ENCODE measurements around the gene TULP1. TPM values are rescaled to one million over a fixed set of nuclear protein-coding genes. Genes with fewer than 3 reads are reported as not detected.

Gene TULP1
- total and polyA plus RNA-seq, 2 of the 4 experiments (the other 2 are of a cell fraction): not detected

DNA sequence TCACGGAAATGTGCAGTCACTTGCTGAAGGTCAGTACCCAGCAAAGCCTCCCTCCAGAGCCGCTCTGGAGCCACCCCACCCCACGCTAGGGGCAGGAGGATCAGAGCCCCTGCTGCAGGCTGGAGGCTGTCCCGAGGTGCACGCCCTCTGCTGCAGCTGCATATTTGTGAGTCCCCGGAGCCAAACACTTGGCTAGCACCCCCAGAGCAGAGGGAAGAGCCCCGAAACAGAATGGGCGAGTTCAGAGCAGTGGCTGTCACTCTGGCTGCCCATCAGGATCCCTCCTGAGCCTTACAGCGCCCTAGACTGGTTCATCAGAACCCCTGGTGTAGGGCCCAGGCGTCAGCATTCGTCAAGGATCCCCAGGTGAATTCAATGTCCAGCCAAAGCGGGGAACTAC is 9.5 kb upstream of the TULP1 start:
- H3K9me3 ChIP-seq (ENCODE audit: control insufficient read depth, insufficient read depth, low read length): no peaks in the 10 kb centered on the region
- no TSS peak for BruUV-seq (replicated peaks)

More for the DNA sequence above, 9.5 kb upstream of the TULP1 start:
- dilution Hi-C loops (cut with HindIII; ENCODE audit: low sequenced_read_pairs, unreplicated experiment) (no loop called here), intact Hi-C loops (cut with micrococcal nuclease) (loop anchor here (1.0 to 5.0 kb wide), 3 partner anchors 60 to 575 kb away; no protein-coding TSS in a partner anchor), in situ Hi-C loops (cut with MboI; ENCODE audit: low sequenced_read_pairs) (loop anchor here (5.0 kb wide), 2 partner anchors 45 to 215 kb away; partner anchors contain the start of gene ARMC12)
- no peak overlapping the region for H2BK5ac ChIP-seq (ENCODE audit: low read depth, low read length, poor library complexity, severe bottlenecking)
- H3K23ac ChIP-seq (ENCODE audit: low read depth, low read length): no peak overlapping the region
- no peak overlapping the region for H2AK5ac ChIP-seq (ENCODE audit: low read depth, low read length)
- H3K27me3 ChIP-seq (ENCODE audit: control insufficient read depth, insufficient read depth, low read length): peaks cover 11% of the 10 kb centered on the region
- H3K4ac ChIP-seq (ENCODE audit: low read depth, low read length): no peak overlapping the region
- H3K9me1 ChIP-seq (ENCODE audit: insufficient read depth, low read length): no peaks in the 10 kb centered on the region
- no peak overlapping the region for H2BK15ac ChIP-seq (ENCODE audit: low read depth, low read length)
- CTCF ChIA-PET: interaction anchor here (0.6 to 1.2 kb wide), 7 partner anchors 9 to 215 kb away, joined by 3 to 6 read pairs (median 4); no protein-coding TSS in a partner anchor
- no peak overlapping the region for H4K91ac ChIP-seq (ENCODE audit: insufficient read depth, low read depth, low read length)
- no peak overlapping the region for H3K18ac ChIP-seq (ENCODE audit: low read depth, low read length)
- no peak overlapping the region for H3K4me3 ChIP-seq (ENCODE audit: insufficient read depth, low read depth, low read length)
- no peak overlapping the region for H2BK20ac ChIP-seq (ENCODE audit: low read depth, low read length)
- no peak overlapping the region for H4K8ac ChIP-seq (ENCODE audit: low read depth in 2 of 2, low read length in 2 of 2)
- 39% methylated on average over 6 of the region's 12 CpGs; no CpG with 5 or more reads in 1 of the 2 experiments for WGBS, 2 experiments (ENCODE audit: extremely low coverage in 2 of 2, insufficient read length in 1 of 2)
- H3K79me1 ChIP-seq (ENCODE audit: low read depth in 1 of 2, low read length in 2 of 2): no peaks in the 10 kb centered on the region
- no peak overlapping the region for H4K5ac ChIP-seq (ENCODE audit: low read depth, low read length)
- no peak overlapping the region for H3K4me2 ChIP-seq (ENCODE audit: low read depth, low read length)
- no peaks in the 10 kb centered on the region for H4K20me1 ChIP-seq (ENCODE audit: insufficient read depth, low read length)
- TF ChIP-seq SMC3 (IDR thresholded peaks at IDR 0.05; ENCODE audit: low read depth, low read length) (no peak), RCOR1 (IDR thresholded peaks at IDR 0.05; ENCODE audit: insufficient replicate concordance, low read length) (no peak), FOS (IDR thresholded peaks at IDR 0.05; ENCODE audit: low read depth, low read length) (no peak), BHLHE40 (IDR thresholded peaks at IDR 0.05; ENCODE audit: low read depth, low read length) (no peak)
- TF ChIP-seq, protein P1, sequence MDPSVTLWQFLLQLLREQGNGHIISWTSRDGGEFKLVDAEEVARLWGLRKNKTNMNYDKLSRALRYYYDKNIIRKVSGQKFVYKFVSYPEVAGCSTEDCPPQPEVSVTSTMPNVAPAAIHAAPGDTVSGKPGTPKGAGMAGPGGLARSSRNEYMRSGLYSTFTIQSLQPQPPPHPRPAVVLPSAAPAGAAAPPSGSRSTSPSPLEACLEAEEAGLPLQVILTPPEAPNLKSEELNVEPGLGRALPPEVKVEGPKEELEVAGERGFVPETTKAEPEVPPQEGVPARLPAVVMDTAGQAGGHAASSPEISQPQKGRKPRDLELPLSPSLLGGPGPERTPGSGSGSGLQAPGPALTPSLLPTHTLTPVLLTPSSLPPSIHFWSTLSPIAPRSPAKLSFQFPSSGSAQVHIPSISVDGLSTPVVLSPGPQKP (IDR thresholded peaks at IDR 0.05; ENCODE audit: borderline replicate concordance, low read depth, low read length): no peak
- DNase-seq (no peak), ATAC-seq (ENCODE audit: low read depth) (no peak)
- H2AK9ac ChIP-seq (replicated peaks; ENCODE audit: low read depth, low read length, poor library complexity): no peak overlapping the region
- H3K27ac ChIP-seq (ENCODE audit: insufficient read depth, low read length): no peak overlapping the region
- H3K9ac ChIP-seq (ENCODE audit: low read depth, low read length): no peak overlapping the region
- H3K56ac ChIP-seq (ENCODE audit: extremely low read depth, insufficient read depth, low read length): no peak overlapping the region
- no peak overlapping the region for H3K14ac ChIP-seq (replicated peaks; ENCODE audit: low read depth, low read length)
- no peak overlapping the region for H2BK120ac ChIP-seq (ENCODE audit: low read depth, low read length)
- no peak overlapping the region for H2AFZ ChIP-seq (replicated peaks; ENCODE audit: low read length, poor library complexity)
- H3K36me3 ChIP-seq (ENCODE audit: control insufficient read depth, insufficient read depth, low read length): no peaks in the 10 kb centered on the region
- H3K4me1 ChIP-seq (ENCODE audit: control insufficient read depth, insufficient read depth, low read length): no peaks in the 10 kb centered on the region
- POLR2A ChIA-PET (ENCODE audit: unreplicated experiment): no interaction called here

All from IMR-90 (cell line).